Measurements from ENCODE around the gene OSBPL6.
"Not testable (repeated sequence)": the region's sequence is repeated elsewhere in the genome, so short reads cannot be mapped to it uniquely, and the experiment has no call there.

Gene OSBPL6

GRCh38 chr2:178401994-178402437 is 207.7 kb downstream of the OSBPL6 start:
- TF ChIP-seq Cebpa-rat (IDR thresholded peaks at IDR 0.05), result no peak
- Histone ChIP-seq H3K27ac (peak overlapping the region in 8 of 11 experiments; percentile 25 to 89 (median 63); a peak in 14 of 22 replicates), H3K36me3 (no peaks in the 10 kb centered on the region), H4K20me1 (no peaks in the 10 kb centered on the region), H3K4me2 (peak overlapping the region in 9 of 11 experiments; percentile 3 to 78 (median 39); a peak in 11 of 22 replicates), H3K9me3 (replicated peaks in 1 of 11) (no peaks in the 10 kb centered on the region), H3K4me1 (peaks cover 16 to 70% (median 62%) of the 10 kb centered on the region in 10 experiments), H3K27me3 (no peaks in the 10 kb centered on the region), H3K4me3 (no peak overlapping the region), H3K9ac (0 out of 22 replicates have a peak overlapping the region, but pooled peaks of 1 of the 11 experiments have one; percentile 21)

- no peak overlapping the region for H3K4me3 ChIP-seq
- peak overlapping the region; percentile 13 to 90 (median 80); a peak in 20 of 22 replicates for H3K27ac ChIP-seq
- no peaks in the 10 kb centered on the region for H4K20me1 ChIP-seq
- H3K4me2 ChIP-seq, result peak overlapping the region; percentile 46 to 78 (median 62)
- H3K4me1 ChIP-seq, result peaks cover 16 to 74% (median 62%) of the 10 kb centered on the region in 10 experiments
- peak overlapping the region in 10 of 11 experiments; percentile 12 to 72 (median 56); a peak in 19 of 22 replicates for H3K9ac ChIP-seq
- TF ChIP-seq Cebpa-rat (IDR thresholded peaks at IDR 0.05), result no peak
- no peaks in the 10 kb centered on the region for H3K27me3 ChIP-seq
- no peaks in the 10 kb centered on the region for H3K9me3 ChIP-seq (replicated peaks in 1 of 11)
- H3K36me3 ChIP-seq, result no peaks in the 10 kb centered on the region
Observed at GRCh38 chr2:178403671-178404306, 209.5 kb downstream of the OSBPL6 start.

GRCh38 chr2:178404368-178404767 is 210.1 kb downstream of the OSBPL6 start:
- Histone ChIP-seq H3K27me3 (no peaks in the 10 kb centered on the region), H3K27ac (peak overlapping the region; percentile 34 to 90 (median 80); a peak in 20 of 22 replicates), H3K9ac (peak overlapping the region in 10 of 11 experiments; percentile 12 to 72 (median 56); a peak in 19 of 22 replicates), H3K4me2 (peak overlapping the region; percentile 46 to 78 (median 62)), H4K20me1 (no peaks in the 10 kb centered on the region), H3K9me3 (replicated peaks in 1 of 11) (no peaks in the 10 kb centered on the region), H3K4me3 (no peak overlapping the region; a peak in 1 of 20 replicates), H3K4me1 (peaks cover 16 to 74% (median 62%) of the 10 kb centered on the region in 10 experiments), H3K36me3 (no peaks in the 10 kb centered on the region)
- TF ChIP-seq Cebpa-rat (IDR thresholded peaks at IDR 0.05), result no peak

- Histone ChIP-seq H3K9me3 (replicated peaks in 1 of 11) (peaks cover 0 to 14% (median 0%) of the 10 kb centered on the region in 11 experiments; a peak in 4 of 22 replicates), H3K9ac (no peak overlapping the region), H3K4me1 (peaks cover 9 to 55% (median 43%) of the 10 kb centered on the region in 10 experiments), H3K36me3 (no peaks in the 10 kb centered on the region), H3K4me2 (no peak overlapping the region), H3K27ac (no peak overlapping the region), H3K4me3 (no peak overlapping the region), H3K27me3 (no peaks in the 10 kb centered on the region), H4K20me1 (no peaks in the 10 kb centered on the region)
- TF ChIP-seq Cebpa-rat (IDR thresholded peaks at IDR 0.05), result no peak
Observed at GRCh38 chr2:178409261-178409660, 214.9 kb downstream of the OSBPL6 start.

GRCh38 chr2:178412047-178412446 is 217.7 kb downstream of the OSBPL6 start:
- peaks cover 15 to 50% (median 37%) of the 10 kb centered on the region in 10 experiments for H3K4me1 ChIP-seq
- no peak overlapping the region for H3K4me3 ChIP-seq
- H3K9me3 ChIP-seq (replicated peaks in 1 of 11), result peaks cover 0 to 14% (median 0%) of the 10 kb centered on the region in 11 experiments; a peak in 4 of 22 replicates
- peaks cover 0 to 11% (median 4%) of the 10 kb centered on the region in 11 experiments; a peak in 7 of 22 replicates for H3K36me3 ChIP-seq
- H4K20me1 ChIP-seq, result no peaks in the 10 kb centered on the region
- peak overlapping the region in 3 of 11 experiments; percentile 68 to 76 (median 76); a peak in 4 of 22 replicates for H3K4me2 ChIP-seq
- H3K27ac ChIP-seq, result peak overlapping the region in 2 of 11 experiments; percentile 22 to 99; a peak in 2 of 22 replicates
- no peak for TF ChIP-seq Cebpa-rat (IDR thresholded peaks at IDR 0.05)
- H3K9ac ChIP-seq, result no peak overlapping the region
- no peaks in the 10 kb centered on the region for H3K27me3 ChIP-seq

GRCh38 chr2:178412453-178412852 is 218.1 kb downstream of the OSBPL6 start:
- peak overlapping the region in 8 of 11 experiments; percentile 92 to 99 (median 95); a peak in 9 of 22 replicates for H3K9ac ChIP-seq
- H3K4me2 ChIP-seq, result peak overlapping the region; percentile 68 to 88 (median 83); a peak in 16 of 22 replicates
- peak overlapping the region in 9 of 11 experiments; percentile 96 to 99 (median 99); a peak in 17 of 22 replicates for H3K27ac ChIP-seq
- H3K36me3 ChIP-seq, result peaks cover 0 to 15% (median 4%) of the 10 kb centered on the region in 11 experiments; a peak in 8 of 22 replicates
- not testable (repeated sequence) for H3K27me3 ChIP-seq, H4K20me1 ChIP-seq
- peaks cover 0 to 14% (median 0%) of the 10 kb centered on the region in 11 experiments; a peak in 4 of 22 replicates for H3K9me3 ChIP-seq (replicated peaks in 1 of 11)
- H3K4me3 ChIP-seq, result peak overlapping the region in 6 of 10 experiments; percentile 58 to 77 (median 68); a peak in 6 of 20 replicates
- H3K4me1 ChIP-seq, result peaks cover 16 to 50% (median 36%) of the 10 kb centered on the region in 10 experiments

GRCh38 chr2:178413472-178414265 is 219.4 kb downstream of the OSBPL6 start:
- H3K27ac ChIP-seq, result peak overlapping the region; percentile 90 to 99 (median 97)
- peaks cover 0 to 14% (median 0%) of the 10 kb centered on the region in 11 experiments; a peak in 4 of 22 replicates for H3K9me3 ChIP-seq (replicated peaks in 1 of 11)
- peak overlapping the region; percentile 58 to 77 (median 68) for H3K4me3 ChIP-seq
- no peaks in the 10 kb centered on the region for H3K27me3 ChIP-seq
- TF ChIP-seq Cebpa-rat (IDR thresholded peaks at IDR 0.05), result no peak
- H3K36me3 ChIP-seq, result peaks cover 0 to 27% (median 6%) of the 10 kb centered on the region in 11 experiments; a peak in 8 of 22 replicates
- peak overlapping the region; percentile 68 to 88 (median 83) for H3K4me2 ChIP-seq
- peaks cover 26 to 54% (median 46%) of the 10 kb centered on the region in 10 experiments for H3K4me1 ChIP-seq
- H4K20me1 ChIP-seq, result peaks cover 0 to 14% (median 0%) of the 10 kb centered on the region in 11 experiments; a peak in 2 of 22 replicates
- peak overlapping the region; percentile 92 to 99 (median 94) for H3K9ac ChIP-seq

Data from BLaER1 treated with 17β-estradiol and CSF1 and Interleukin-3, amounts not matched to agents 10 nM and 100 nM (cell line).